ENCODE data around the gene AQP1. TPM values are rescaled to one million over a fixed set of nuclear protein-coding genes. Genes with fewer than 3 reads are reported as not detected.

The AQP1 gene
- total RNA-seq, 1 donor from 2014 or later, result 6.7 TPM

Other genes with a start within 250 kb of the AQP1 start
- gene CRHR2, start 229.4 kb upstream of the AQP1 start, total RNA-seq, result not detected in 2 replicates
- 1.5 and 2.0 TPM in 2 replicates for gene INMT, start 159.7 kb upstream of the AQP1 start, total RNA-seq
- 4.4 and 5.3 TPM in 2 replicates for gene MINDY4, start 140.4 kb upstream of the AQP1 start, total RNA-seq
- not detected in 2 replicates for gene GHRHR, start 52.1 kb downstream of the AQP1 start, total RNA-seq
- gene ADCYAP1R1, start 140.5 kb downstream of the AQP1 start, total RNA-seq, result not detected in 2 replicates